Activated naive CD4-positive, alpha-beta T cell treated with anti-CD3 and anti-CD28 coated beads, Interleukin-2, amount 50 U/mL, for 24 hours (primary cell): ENCODE measurements around the gene TRIM56.
A peak's percentile ranks its signal among the peaks of the same experiment; 100 is the strongest.
"Not testable (repeated sequence)": the region's sequence is repeated elsewhere in the genome, so short reads cannot be mapped to it uniquely, and the experiment has no call there.

Experiments
- H3K27ac Mint-ChIP-seq: one replicate; pipeline ENCODE4 v1.8.0; 2021; ENCODE audit warnings: mild to moderate bottlenecking, mixed read lengths
- H3K27me3 Mint-ChIP-seq: one replicate; pipeline ENCODE4 v1.8.0; 2021; ENCODE audit warnings: mixed read lengths
- H3K36me3 Mint-ChIP-seq: one replicate; pipeline ENCODE4 v1.8.0; 2021; ENCODE audit warnings: mixed read lengths
- H3K4me1 Mint-ChIP-seq: one replicate; pipeline ENCODE4 v1.8.0; 2021; ENCODE audit warnings: mixed read lengths
- H3K4me3 Mint-ChIP-seq: one replicate; pipeline ENCODE4 v1.8.0; 2021; ENCODE audit warnings: mild to moderate bottlenecking, mixed read lengths
- H3K9me3 Mint-ChIP-seq: one replicate; pipeline ENCODE4 v1.8.0; 2021; ENCODE audit warnings: mixed read lengths

TRIM56 gene

GRCh38 chr7:101077303-101078086, 7.8 kb upstream of the TRIM56 start:
- Mint-ChIP-seq H3K27ac (no peak overlapping the region), H3K4me3 (no peak overlapping the region), H3K36me3 (no peaks in the 10 kb centered on the region), H3K9me3 (no peaks in the 10 kb centered on the region), H3K4me1 (peaks cover 7% of the 10 kb centered on the region), H3K27me3 (no peaks in the 10 kb centered on the region)

DNA sequence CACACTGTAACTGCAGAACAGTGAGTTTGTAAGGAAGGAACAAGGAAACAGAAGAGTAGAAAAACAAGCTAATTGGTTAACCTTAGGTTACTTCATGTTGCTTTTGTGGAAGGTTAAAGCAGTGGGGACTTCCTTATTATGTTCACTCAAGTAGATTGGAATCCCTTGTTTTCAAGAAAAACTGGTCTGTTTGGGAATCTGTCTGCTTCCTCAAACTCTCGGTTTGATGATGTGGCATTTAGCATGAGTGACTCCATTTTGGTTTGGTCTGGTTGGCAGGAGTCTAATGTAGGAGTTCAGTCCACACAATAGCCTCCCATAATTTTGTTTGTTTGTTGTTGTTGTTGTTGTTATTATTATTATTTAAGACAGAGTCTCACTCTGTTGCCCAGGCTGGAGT, 3.8 kb upstream of the TRIM56 start:
- Mint-ChIP-seq H3K4me1 (peaks cover 23% of the 10 kb centered on the region), H3K4me3 (no peak overlapping the region), H3K9me3 (no peaks in the 10 kb centered on the region), H3K27me3 (no peaks in the 10 kb centered on the region), H3K36me3 (peaks cover 2% of the 10 kb centered on the region), H3K27ac (no peak overlapping the region)

GRCh38 chr7:101084865-101085161, 468 bp upstream of the TRIM56 start:
- Mint-ChIP-seq H3K4me1 (peaks cover 36% of the 10 kb centered on the region), H3K36me3 (peaks cover 3% of the 10 kb centered on the region), H3K27ac (peak overlapping the region; percentile 96), H3K9me3 (no peaks in the 10 kb centered on the region), H3K27me3 (no peaks in the 10 kb centered on the region), H3K4me3 (peak overlapping the region; percentile 94)

DNA sequence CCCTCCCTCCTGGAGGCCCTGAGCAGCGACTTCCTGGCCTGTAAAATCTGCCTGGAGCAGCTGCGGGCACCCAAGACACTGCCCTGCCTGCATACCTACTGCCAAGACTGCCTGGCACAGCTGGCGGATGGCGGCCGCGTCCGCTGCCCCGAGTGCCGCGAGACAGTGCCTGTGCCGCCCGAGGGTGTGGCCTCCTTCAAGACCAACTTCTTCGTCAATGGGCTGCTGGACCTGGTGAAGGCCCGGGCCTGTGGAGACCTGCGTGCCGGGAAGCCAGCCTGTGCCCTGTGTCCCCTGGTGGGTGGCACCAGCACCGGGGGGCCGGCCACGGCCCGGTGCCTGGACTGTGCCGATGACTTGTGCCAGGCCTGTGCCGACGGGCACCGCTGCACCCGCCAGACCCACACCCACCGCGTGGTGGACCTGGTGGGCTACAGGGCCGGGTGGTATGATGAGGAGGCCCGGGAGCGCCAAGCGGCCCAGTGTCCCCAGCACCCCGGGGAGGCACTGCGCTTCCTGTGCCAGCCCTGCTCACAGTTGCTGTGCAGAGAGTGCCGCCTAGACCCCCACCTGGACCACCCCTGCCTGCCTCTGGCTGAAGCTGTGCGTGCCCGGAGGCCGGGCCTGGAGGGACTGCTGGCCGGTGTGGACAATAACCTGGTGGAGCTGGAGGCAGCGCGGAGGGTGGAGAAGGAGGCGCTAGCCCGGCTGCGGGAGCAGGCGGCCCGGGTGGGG, 2.2 kb downstream of the TRIM56 start:
- Mint-ChIP-seq H3K9me3 (no peaks in the 10 kb centered on the region), H3K4me1 (peaks cover 45% of the 10 kb centered on the region), H3K27ac (no peak overlapping the region), H3K4me3 (no peak overlapping the region), H3K36me3 (peaks cover 8% of the 10 kb centered on the region), H3K27me3 (no peaks in the 10 kb centered on the region)

DNA sequence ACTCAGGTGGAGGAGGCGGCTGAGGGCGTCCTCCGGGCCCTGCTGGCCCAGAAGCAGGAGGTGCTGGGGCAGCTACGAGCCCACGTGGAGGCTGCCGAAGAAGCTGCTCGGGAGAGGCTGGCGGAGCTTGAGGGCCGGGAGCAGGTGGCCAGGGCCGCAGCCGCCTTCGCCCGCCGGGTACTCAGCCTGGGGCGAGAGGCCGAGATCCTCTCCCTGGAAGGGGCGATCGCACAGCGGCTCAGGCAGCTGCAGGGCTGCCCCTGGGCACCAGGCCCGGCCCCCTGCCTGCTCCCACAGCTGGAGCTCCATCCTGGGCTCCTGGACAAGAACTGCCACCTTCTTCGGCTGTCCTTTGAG, 2.8 kb downstream of the TRIM56 start:
- Mint-ChIP-seq H3K36me3 (peaks cover 8% of the 10 kb centered on the region), H3K4me1 (peaks cover 45% of the 10 kb centered on the region), H3K9me3 (no peaks in the 10 kb centered on the region), H3K4me3 (peak overlapping the region; percentile 30), H3K27me3 (no peaks in the 10 kb centered on the region), H3K27ac (no peak overlapping the region)

DNA sequence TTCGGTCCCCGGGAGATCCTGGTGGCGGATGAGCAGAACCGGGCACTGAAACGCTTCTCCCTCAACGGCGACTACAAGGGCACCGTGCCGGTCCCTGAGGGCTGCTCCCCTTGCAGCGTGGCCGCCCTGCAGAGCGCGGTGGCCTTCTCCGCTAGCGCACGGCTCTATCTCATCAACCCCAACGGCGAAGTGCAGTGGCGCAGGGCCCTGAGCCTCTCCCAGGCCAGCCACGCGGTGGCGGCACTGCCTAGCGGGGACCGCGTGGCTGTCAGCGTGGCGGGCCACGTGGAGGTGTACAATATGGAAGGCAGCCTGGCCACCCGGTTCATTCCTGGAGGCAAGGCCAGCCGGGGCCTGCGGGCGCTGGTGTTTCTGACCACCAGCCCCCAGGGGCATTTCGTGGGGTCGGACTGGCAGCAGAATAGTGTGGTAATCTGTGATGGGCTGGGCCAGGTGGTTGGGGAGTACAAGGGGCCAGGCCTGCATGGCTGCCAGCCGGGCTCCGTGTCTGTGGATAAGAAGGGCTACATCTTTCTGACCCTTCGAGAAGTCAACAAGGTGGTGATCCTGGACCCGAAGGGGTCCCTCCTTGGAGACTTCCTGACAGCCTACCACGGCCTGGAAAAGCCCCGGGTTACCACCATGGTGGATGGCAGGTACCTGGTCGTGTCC, 3.7 kb downstream of the TRIM56 start:
- peak overlapping the region; percentile 36 for H3K4me3 Mint-ChIP-seq
- H3K27ac Mint-ChIP-seq, result peak overlapping the region; percentile 70
- peaks cover 47% of the 10 kb centered on the region for H3K4me1 Mint-ChIP-seq
- no peaks in the 10 kb centered on the region for H3K9me3 Mint-ChIP-seq
- no peaks in the 10 kb centered on the region for H3K27me3 Mint-ChIP-seq
- H3K36me3 Mint-ChIP-seq, result peaks cover 8% of the 10 kb centered on the region

- H3K4me1 Mint-ChIP-seq, result peaks cover 47% of the 10 kb centered on the region
Observed at GRCh38 chr7:101089876-101090275, 4.6 kb downstream of the TRIM56 start.

DNA sequence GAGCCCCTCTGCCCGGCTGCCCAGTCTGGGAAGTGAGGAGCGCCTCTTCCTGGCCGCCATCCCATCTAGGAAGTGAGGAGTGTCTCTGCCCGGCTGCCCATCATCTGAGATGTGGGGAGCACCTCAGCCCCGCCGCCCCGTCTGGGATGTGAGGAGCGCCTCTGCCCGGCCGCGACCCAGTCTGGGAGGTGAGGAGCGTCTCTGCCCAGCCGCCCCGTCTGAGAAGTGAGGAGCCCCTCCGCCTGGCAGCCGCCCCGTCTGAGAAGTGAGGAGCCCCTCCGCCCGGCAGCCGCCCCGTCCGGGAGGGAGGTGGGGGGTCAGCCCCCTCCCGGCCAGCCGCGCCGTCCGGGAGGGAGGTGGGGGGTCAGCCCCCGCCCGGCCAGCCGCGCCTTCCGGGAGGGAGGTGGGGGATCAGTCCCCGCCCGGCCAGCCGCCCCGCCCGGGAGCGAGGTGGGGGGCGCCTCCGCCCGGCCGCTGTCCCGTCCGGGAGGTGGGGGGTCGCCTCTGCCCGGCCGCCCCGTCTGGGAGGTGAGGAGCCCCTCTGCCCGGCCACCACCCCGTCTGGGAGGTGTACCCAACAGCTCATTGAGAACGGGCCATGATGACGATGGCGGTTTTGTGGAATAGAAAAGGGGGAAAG, 7.1 kb downstream of the TRIM56 start:
- H3K27ac Mint-ChIP-seq, H3K36me3 Mint-ChIP-seq, H3K9me3 Mint-ChIP-seq, H3K4me3 Mint-ChIP-seq, H3K27me3 Mint-ChIP-seq: not testable (repeated sequence)
- H3K4me1 Mint-ChIP-seq, result peaks cover 33% of the 10 kb centered on the region

More at GRCh38 chr7:101089876-101090275, 4.6 kb downstream of the TRIM56 start:
- Mint-ChIP-seq H3K9me3 (no peaks in the 10 kb centered on the region), H3K27me3 (no peaks in the 10 kb centered on the region), H3K27ac (peak overlapping the region; percentile 70), H3K36me3 (peaks cover 7% of the 10 kb centered on the region), H3K4me3 (peak overlapping the region; percentile 36)

DNA sequence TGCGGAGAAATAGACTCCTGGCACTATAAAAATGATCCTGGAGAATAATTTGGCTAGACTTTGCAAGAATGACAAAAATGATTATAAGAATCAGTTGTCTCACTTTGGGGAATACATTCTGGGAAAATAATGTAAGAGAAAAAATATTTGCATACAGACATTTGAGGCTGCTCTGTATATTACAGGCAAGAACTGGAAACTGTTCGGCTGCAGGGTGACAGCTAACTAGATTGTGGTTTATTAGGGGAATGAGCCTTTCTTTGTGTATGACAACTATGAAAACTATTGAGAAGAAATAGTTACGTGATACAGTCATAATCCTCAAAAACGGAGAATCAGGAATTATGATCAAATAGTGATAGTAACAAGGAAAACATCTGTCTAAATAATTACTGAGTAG, 8.6 kb downstream of the TRIM56 start:
- Mint-ChIP-seq H3K36me3 (peaks cover 7% of the 10 kb centered on the region), H3K4me1 (peaks cover 34% of the 10 kb centered on the region), H3K9me3 (no peaks in the 10 kb centered on the region), H3K4me3 (no peak overlapping the region), H3K27me3 (no peaks in the 10 kb centered on the region), H3K27ac (no peak overlapping the region)

- peaks cover 7% of the 10 kb centered on the region for H3K36me3 Mint-ChIP-seq
- H3K27ac Mint-ChIP-seq, result no peak overlapping the region
- H3K9me3 Mint-ChIP-seq, result no peaks in the 10 kb centered on the region
- no peak overlapping the region for H3K4me3 Mint-ChIP-seq
- peaks cover 33% of the 10 kb centered on the region for H3K4me1 Mint-ChIP-seq
- no peaks in the 10 kb centered on the region for H3K27me3 Mint-ChIP-seq
Observed at GRCh38 chr7:101094376-101094775, 9.1 kb downstream of the TRIM56 start.

DNA sequence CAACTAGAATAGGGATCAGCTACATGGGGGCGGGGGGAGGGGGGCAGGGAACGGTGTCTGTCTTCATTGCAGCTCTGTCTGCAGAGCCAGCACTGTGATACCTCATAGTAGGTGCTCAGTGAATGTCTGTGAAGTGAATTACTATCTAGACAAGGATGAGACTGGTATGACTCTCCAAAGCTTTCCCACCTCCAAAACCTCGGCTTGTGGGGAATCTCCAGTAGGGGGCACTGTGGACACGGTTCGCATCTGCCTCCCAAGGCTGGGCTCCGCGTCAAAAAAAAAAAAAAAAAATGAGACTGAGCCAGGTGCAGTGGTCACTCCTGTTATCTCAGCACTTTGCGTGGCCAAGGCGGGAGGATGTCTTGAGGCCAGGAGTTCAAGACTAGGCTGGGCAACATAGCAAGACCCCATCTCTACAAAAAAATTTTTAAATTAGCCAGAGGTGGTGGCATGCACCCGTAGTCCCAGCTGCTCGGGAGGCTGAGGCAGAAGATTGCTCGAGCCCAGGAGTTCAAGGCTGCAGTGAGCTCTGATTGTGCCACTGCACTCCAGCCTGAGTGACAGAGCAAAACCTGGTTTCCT, 9.6 kb downstream of the TRIM56 start:
- Mint-ChIP-seq H3K4me1 (peaks cover 33% of the 10 kb centered on the region), H3K27me3 (no peaks in the 10 kb centered on the region), H3K9me3 (no peaks in the 10 kb centered on the region), H3K36me3 (peaks cover 5% of the 10 kb centered on the region), H3K4me3 (no peak overlapping the region), H3K27ac (no peak overlapping the region)

GRCh38 chr7:101096331-101096956, 11.2 kb downstream of the TRIM56 start:
- Mint-ChIP-seq H3K9me3 (no peaks in the 10 kb centered on the region), H3K36me3 (no peaks in the 10 kb centered on the region), H3K27me3 (peaks cover 2% of the 10 kb centered on the region), H3K4me3 (no peak overlapping the region), H3K27ac (peak overlapping the region; percentile 11), H3K4me1 (peaks cover 35% of the 10 kb centered on the region)

- Mint-ChIP-seq H3K27me3 (peaks cover 2% of the 10 kb centered on the region), H3K36me3 (no peaks in the 10 kb centered on the region), H3K4me1 (peaks cover 35% of the 10 kb centered on the region), H3K9me3 (no peaks in the 10 kb centered on the region), H3K27ac (no peak overlapping the region), H3K4me3 (no peak overlapping the region)
Observed at GRCh38 chr7:101096957-101097347, 11.7 kb downstream of the TRIM56 start.

- H3K9me3 Mint-ChIP-seq, result no peaks in the 10 kb centered on the region
- H3K27me3 Mint-ChIP-seq, result peaks cover 2% of the 10 kb centered on the region
- peaks cover 35% of the 10 kb centered on the region for H3K4me1 Mint-ChIP-seq
- no peak overlapping the region for H3K4me3 Mint-ChIP-seq
- peak overlapping the region; percentile 53 for H3K27ac Mint-ChIP-seq
- no peaks in the 10 kb centered on the region for H3K36me3 Mint-ChIP-seq
Observed at GRCh38 chr7:101097561-101097960, 12.3 kb downstream of the TRIM56 start.
